GM12878 (cell line): ENCODE measurements around the gene APBB1IP. TPM values are rescaled to one million over a fixed set of nuclear protein-coding genes. Genes with fewer than 3 reads are reported as not detected.

Experiments
- ATAC-seq: fragments of 200-7000 bp; cut with Tn5 transposase; 3 replicates; pipeline ENCODE4 v1.9.1; 2020; ENCODE audit warnings: mild to moderate bottlenecking, moderate library complexity
- BruUV-seq: library from RNA; stranded (reverse); fragments of 400-500 nt; replicated peaks from 2 replicates; lab custom pipeline; 2021; lab: Mats Ljungman, UMichigan
- CTCF ChIA-PET: fragments of 300-600 bp; sonication (Branson Sonifier 250); formaldehyde crosslinking; extraction: SDS; loops from one replicate; lab custom pipeline; 2021; ENCODE audit warnings: inconsistent platforms; lab: Yijun Ruan, JAX
- POLR2A ChIA-PET: fragments of 350-600 bp; formaldehyde crosslinking; extraction: SDS; loops from one replicate; lab custom pipeline; 2021; ENCODE audit warnings: inconsistent platforms; lab: Charles Lee
- RAD21 ChIA-PET: fragments of 300-600 bp; sonication (Branson Sonifier 250); formaldehyde crosslinking; loops from one replicate; lab custom pipeline; 2023; ENCODE audit warnings: antibody characterized with exemption; ENCODE audit not compliant: unreplicated experiment; lab: Charles Lee
- SMC1A ChIA-PET: fragments of 300-600 bp; sonication (Branson Sonifier 250); formaldehyde crosslinking; loops from one replicate; lab custom pipeline; 2023; ENCODE audit not compliant: unreplicated experiment, uncharacterized antibody; lab: Charles Lee
- DNase-seq: peaks from one replicate; pipeline ENCODE4 v3.0.0-alpha.2; 2011; ENCODE audit warnings: low read depth, low spot score
- FAIRE-seq: peaks from 3 replicates; lab custom pipeline; 2011; peaks lifted over from hg19 to GRCh38; lab: Jason Lieb, UNC
- H2AFZ ChIP-seq: 2 replicates; pipeline ENCODE4 v1.6.0; 2011; ENCODE audit warnings: low read depth, low read length, control low read depth; ENCODE audit not compliant: control insufficient read depth
- H3K27ac ChIP-seq: 2 replicates; pipeline ENCODE4 v1.5.1; 2011; ENCODE audit warnings: control low read depth; ENCODE audit not compliant: control insufficient read depth, insufficient read depth
- H3K27me3 ChIP-seq, 2 experiments: replicated peaks in 1 of 2; 2 replicates each; pipeline versions ENCODE4 v1.6.0 to v1.6.1; 2011; ENCODE audit warnings: low read length in 1 of 2; ENCODE audit not compliant: control insufficient read depth in 2 of 2, insufficient read depth in 2 of 2
- H3K36me3 ChIP-seq, 2 experiments: 2 replicates each; pipeline ENCODE4 v1.5.1; 2011; ENCODE audit warnings: low read length in 1 of 2; ENCODE audit not compliant: control insufficient read depth in 2 of 2, insufficient read depth in 2 of 2
- H3K4me1 ChIP-seq: 2 replicates; pipeline ENCODE4 v1.6.1; 2011; ENCODE audit warnings: mild to moderate bottlenecking, low read length, moderate library complexity, mixed read lengths; ENCODE audit not compliant: control insufficient read depth, insufficient read depth
- H3K4me2 ChIP-seq: 2 replicates; pipeline ENCODE4 v1.6.0; 2011; ENCODE audit warnings: control low read depth; ENCODE audit not compliant: control insufficient read depth, insufficient read depth
- H3K4me3 ChIP-seq: fragments of 200-600 bp; sonication (generic); 2 replicates; pipeline ENCODE4 v1.5.1; 2016
- H3K79me2 ChIP-seq: 2 replicates; pipeline ENCODE4 v1.6.0; 2011; ENCODE audit warnings: low read length; ENCODE audit not compliant: control insufficient read depth, insufficient read depth
- H3K9ac ChIP-seq: 2 replicates; pipeline ENCODE4 v1.8.0; 2011; ENCODE audit warnings: low read length, control low read depth, mixed read lengths; ENCODE audit not compliant: control insufficient read depth, insufficient read depth
- H3K9me3 ChIP-seq: replicated peaks from 3 replicates; pipeline ENCODE4 v1.5.1; 2011; ENCODE audit warnings: mild to moderate bottlenecking, low read length; ENCODE audit not compliant: control insufficient read depth, insufficient read depth
- H4K20me1 ChIP-seq: 2 replicates; pipeline ENCODE4 v1.6.0; 2011; ENCODE audit not compliant: control insufficient read depth, insufficient read depth
- BMI1 ChIP-seq: fragments of 450-650 bp; IDR thresholded peaks from 2 replicates; pipeline ENCODE4 v1.6.1; 2016; ENCODE audit warnings: mild to moderate bottlenecking, moderate library complexity, borderline replicate concordance
- CBX3 ChIP-seq: fragments of 200-600 bp; sonication (generic); IDR thresholded peaks from 2 replicates; pipeline ENCODE4 v1.6.1; 2016; ENCODE audit warnings: low read depth, borderline replicate concordance
- MXI1 ChIP-seq: fragments of 150-350 bp; IDR thresholded peaks from 2 replicates; pipeline ENCODE4 v1.6.1; 2011; ENCODE audit warnings: low read depth, mild to moderate bottlenecking, inconsistent platforms, low read length, improper control_type of control experiment
- PML ChIP-seq: IDR thresholded peaks from 2 replicates; pipeline ENCODE4 v1.6.1; 2012; ENCODE audit warnings: low read length, inconsistent platforms
- SPI1 ChIP-seq: IDR thresholded peaks from 2 replicates; pipeline ENCODE4 v1.6.1; 2011; ENCODE audit warnings: low read depth, mild to moderate bottlenecking, low read length, moderate library complexity, borderline replicate concordance; ENCODE audit not compliant: insufficient read depth
- WGBS: methylation state at CpG from one replicate; pipeline ENCODE4 v1.1.6; 2016; ENCODE audit warnings: low lambda C conversion rate; ENCODE audit not compliant: insufficient replicate concordance, insufficient coverage; ENCODE audit errors: missing lambda C conversion rate; 5-methylcytosine and 5-hydroxymethylcytosine counted together
- in situ Hi-C: fragments of 300-500 bp; cut with MboI; formaldehyde crosslinking; loops from 9 replicates; pipeline ENCODE4 v1.14.3; 2018; ENCODE audit warnings: mixed read lengths
- intact Hi-C: fragments of 100-400 bp; cut with micrococcal nuclease; formaldehyde crosslinking; loops from one replicate; pipeline ENCODE4 v1.14.2; 2022; ENCODE audit not compliant: unreplicated experiment
- polyA plus RNA-seq, 11 experiments: library from polyadenylated mRNA; depleted of rRNA in 4 of 11; unstranded in 6 of 11; stranded (reverse) in 5 of 11; fragments of >200 nt; fragmentation: Nextera tagmentation in 4 of 11; fragmentation: Illumina TruSeq in 1 of 11; extraction: Ambion mirVana in 4 of 11; extraction: Trizol in 1 of 11; gene quantifications; 1 replicate in 1 of 11; 2 replicates in 10 of 11; pipeline versions ENCODE4 v1.2.1 to v1.2.3, GENCODE V29; 2011 to 2016; ENCODE audit warnings: inconsistent platforms in 2 of 11, missing spikeins in 2 of 11, low read depth in 1 of 11
- total RNA-seq, 4 experiments: library from RNA; depleted of rRNA in 3 of 4; stranded (reverse); fragments of >200 nt in 3 of 4; fragmentation: Illumina TruSeq in 1 of 4; extraction: Trizol in 1 of 4; gene quantifications; 2 replicates each; pipeline versions ENCODE4 v1.2.1 to v1.2.3, GENCODE V29; 2013 to 2021
- TF ChIP-seq, protein P1 (sequence below): fragments of 450-650 bp; IDR thresholded peaks from 2 replicates; pipeline ENCODE4 v1.6.1; 2014; ENCODE audit warnings: mild to moderate bottlenecking

APBB1IP gene
- total and polyA plus RNA-seq, 10 of the 15 experiments (the other 5 are each of a cell fraction or from before 2014, with no cell fraction given): 7.3 to 67.4 (median 19.9) TPM

DNA sequence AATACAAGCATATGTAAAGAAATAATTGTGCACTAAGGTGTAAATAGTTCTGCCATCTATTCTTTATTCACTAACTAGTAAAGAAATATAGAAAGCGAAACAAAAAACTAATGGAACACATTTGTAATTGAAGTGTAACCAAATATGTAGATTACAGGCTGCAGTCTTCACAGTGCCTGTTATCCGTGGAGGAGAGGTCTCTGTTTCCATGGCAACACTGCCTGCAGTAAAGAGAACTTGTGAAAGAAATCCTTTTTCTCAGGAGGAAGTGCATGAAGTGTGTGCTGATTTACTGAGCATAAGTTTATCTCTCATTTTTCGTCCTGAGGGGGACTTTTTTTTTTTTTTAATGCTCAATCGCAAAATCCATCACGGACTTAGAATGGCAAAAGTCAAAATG, 102.5 kb downstream of the APBB1IP start:
- H3K36me3 ChIP-seq: peaks cover 6 to 33% of the 10 kb centered on the region in 2 experiments
- 55% methylated on average over 4 of the region's 5 CpGs for WGBS
- intact Hi-C loops: loop anchor here (5.0 kb wide), 2 partner anchors 58 to 93 kb away; no protein-coding TSS in a partner anchor

More for the DNA sequence above, 102.5 kb downstream of the APBB1IP start:
- peaks cover 28% of the 10 kb centered on the region for H3K4me1 ChIP-seq
- CTCF ChIA-PET: interaction anchor here (1.0 to 1.2 kb wide), 2 partner anchors 11 to 18 kb away, joined by 3 to 4 read pairs; no protein-coding TSS in a partner anchor
- DNase-seq (peak; percentile 37), FAIRE-seq (no peak)
- H2AFZ ChIP-seq: no peak overlapping the region; the same call in 1 of the 2 replicates
- H3K27me3 ChIP-seq: no peaks in the 10 kb centered on the region
- H3K9me3 ChIP-seq: no peaks in the 10 kb centered on the region; the same call in 2 of the 3 replicates
- SMC1A ChIA-PET: interaction anchor here (1.0 to 1.8 kb wide), 3 partner anchors 9 to 24 kb away, joined by 3 to 7 read pairs (median 5); no protein-coding TSS in a partner anchor
- H3K27ac ChIP-seq: 0 out of 2 replicates have a peak overlapping the region, but pooled peaks have one; percentile 37
- RAD21 ChIA-PET: no interaction called here
- no TSS peak for BruUV-seq
- TF ChIP-seq MXI1 (no peak), SPI1 (peak; percentile 39; the same call in 1 of the 2 replicates), BMI1 (peak; percentile 96), PML (no peak), CBX3 (no peak)
- TF ChIP-seq, protein P1, sequence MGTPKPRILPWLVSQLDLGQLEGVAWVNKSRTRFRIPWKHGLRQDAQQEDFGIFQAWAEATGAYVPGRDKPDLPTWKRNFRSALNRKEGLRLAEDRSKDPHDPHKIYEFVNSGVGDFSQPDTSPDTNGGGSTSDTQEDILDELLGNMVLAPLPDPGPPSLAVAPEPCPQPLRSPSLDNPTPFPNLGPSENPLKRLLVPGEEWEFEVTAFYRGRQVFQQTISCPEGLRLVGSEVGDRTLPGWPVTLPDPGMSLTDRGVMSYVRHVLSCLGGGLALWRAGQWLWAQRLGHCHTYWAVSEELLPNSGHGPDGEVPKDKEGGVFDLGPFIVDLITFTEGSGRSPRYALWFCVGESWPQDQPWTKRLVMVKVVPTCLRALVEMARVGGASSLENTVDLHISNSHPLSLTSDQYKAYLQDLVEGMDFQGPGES: no peak
- TF ChIP-seq, all 136 proteins: peak for 2
- in situ Hi-C loops: no loop called here
- ATAC-seq: peak; percentile 68
- no peak overlapping the region for H3K4me3 ChIP-seq
- no peaks in the 10 kb centered on the region for H3K79me2 ChIP-seq
- H4K20me1 ChIP-seq: no peaks in the 10 kb centered on the region
- POLR2A ChIA-PET: no interaction called here
- no peak overlapping the region; the same call in 1 of the 2 replicates for H3K4me2 ChIP-seq
- no peak overlapping the region for H3K9ac ChIP-seq
